ENCODE measurements around the gene PSD2. TPM values are rescaled to one million over a fixed set of nuclear protein-coding genes. Genes with fewer than 3 reads are reported as not detected.

Gene PSD2
- total RNA-seq, 4 donors from 2014 or later: 0.08 to 0.13 (median 0.10) TPM; not detected in 1

DNA sequence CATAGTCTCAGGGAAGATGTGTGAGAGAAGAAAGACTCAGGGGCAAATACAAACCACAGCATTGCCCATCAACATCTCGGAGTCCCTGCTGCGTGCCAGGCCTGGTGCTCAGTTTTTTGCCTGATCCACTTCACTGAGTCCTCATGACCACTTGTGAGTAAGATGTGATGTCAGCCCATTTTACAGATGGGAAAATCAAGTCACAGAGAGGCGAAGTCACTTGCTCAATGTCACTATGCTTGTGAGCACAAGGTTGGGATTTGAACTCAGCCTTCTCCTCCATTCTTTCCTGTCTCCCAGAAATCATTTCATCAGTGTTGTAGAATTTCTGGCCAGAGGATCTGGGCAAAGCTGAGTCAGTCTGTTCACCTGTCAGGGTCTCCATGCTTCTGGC is 34.6 kb upstream of the PSD2 start:
- Histone ChIP-seq H3K27me3 (peaks cover 25% of the 10 kb centered on the region), H3K9me3 (no peaks in the 10 kb centered on the region), H3K36me3 (no peaks in the 10 kb centered on the region), H3K27ac (no peak overlapping the region), H3K4me3 (no peak overlapping the region), H3K4me1 (peaks cover 13% of the 10 kb centered on the region)
- no peak for TF ChIP-seq POLR2AphosphoS5 (IDR thresholded peaks at IDR 0.05)
- TF ChIP-seq, protein P1, sequence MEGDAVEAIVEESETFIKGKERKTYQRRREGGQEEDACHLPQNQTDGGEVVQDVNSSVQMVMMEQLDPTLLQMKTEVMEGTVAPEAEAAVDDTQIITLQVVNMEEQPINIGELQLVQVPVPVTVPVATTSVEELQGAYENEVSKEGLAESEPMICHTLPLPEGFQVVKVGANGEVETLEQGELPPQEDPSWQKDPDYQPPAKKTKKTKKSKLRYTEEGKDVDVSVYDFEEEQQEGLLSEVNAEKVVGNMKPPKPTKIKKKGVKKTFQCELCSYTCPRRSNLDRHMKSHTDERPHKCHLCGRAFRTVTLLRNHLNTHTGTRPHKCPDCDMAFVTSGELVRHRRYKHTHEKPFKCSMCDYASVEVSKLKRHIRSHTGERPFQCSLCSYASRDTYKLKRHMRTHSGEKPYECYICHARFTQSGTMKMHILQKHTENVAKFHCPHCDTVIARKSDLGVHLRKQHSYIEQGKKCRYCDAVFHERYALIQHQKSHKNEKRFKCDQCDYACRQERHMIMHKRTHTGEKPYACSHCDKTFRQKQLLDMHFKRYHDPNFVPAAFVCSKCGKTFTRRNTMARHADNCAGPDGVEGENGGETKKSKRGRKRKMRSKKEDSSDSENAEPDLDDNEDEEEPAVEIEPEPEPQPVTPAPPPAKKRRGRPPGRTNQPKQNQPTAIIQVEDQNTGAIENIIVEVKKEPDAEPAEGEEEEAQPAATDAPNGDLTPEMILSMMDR (IDR thresholded peaks at IDR 0.05): no peak
- TF ChIP-seq EP300 (IDR thresholded peaks at IDR 0.05): no peak
- TF ChIP-seq POLR2A (IDR thresholded peaks at IDR 0.05): no peak
- DNase-seq (ENCODE audit: low spot score in 2 of 2): no peak
- WGBS: 87% methylated on average over 3 of the region's 3 CpGs

DNA sequence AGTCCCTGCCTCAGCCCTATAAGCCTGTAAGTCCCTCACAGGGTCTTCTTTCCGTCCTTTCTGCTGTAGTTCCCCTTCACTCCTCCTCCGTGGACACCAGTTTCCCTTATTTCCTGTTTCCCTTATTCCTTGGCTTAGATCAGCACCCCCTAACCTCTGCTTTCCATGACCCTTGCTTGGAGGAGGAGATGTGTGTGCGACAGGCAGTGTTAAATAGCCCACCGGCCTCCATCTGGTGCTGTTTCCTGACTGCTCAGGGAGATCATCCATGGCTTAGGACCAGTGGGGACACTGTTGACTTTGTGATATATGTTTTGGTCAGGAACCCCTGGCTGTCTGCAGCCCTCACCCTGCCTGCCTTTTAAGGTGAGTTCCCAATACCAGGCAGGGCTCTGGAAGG is 34.1 kb upstream of the PSD2 start:
- Histone ChIP-seq H3K4me1 (peaks cover 10% of the 10 kb centered on the region), H3K27ac (no peak overlapping the region), H3K4me3 (no peak overlapping the region), H3K36me3 (no peaks in the 10 kb centered on the region), H3K27me3 (peaks cover 21% of the 10 kb centered on the region), H3K9me3 (no peaks in the 10 kb centered on the region)
- DNase-seq (ENCODE audit: low spot score in 2 of 2): no peak
- TF ChIP-seq, protein P1 (IDR thresholded peaks at IDR 0.05): no peak
- TF ChIP-seq POLR2A (IDR thresholded peaks at IDR 0.05) (no peak), EP300 (IDR thresholded peaks at IDR 0.05) (no peak), POLR2AphosphoS5 (IDR thresholded peaks at IDR 0.05) (no peak)
- whole genome bisulfite sequencing: 86% methylated on average over 4 of the region's 4 CpGs

DNA sequence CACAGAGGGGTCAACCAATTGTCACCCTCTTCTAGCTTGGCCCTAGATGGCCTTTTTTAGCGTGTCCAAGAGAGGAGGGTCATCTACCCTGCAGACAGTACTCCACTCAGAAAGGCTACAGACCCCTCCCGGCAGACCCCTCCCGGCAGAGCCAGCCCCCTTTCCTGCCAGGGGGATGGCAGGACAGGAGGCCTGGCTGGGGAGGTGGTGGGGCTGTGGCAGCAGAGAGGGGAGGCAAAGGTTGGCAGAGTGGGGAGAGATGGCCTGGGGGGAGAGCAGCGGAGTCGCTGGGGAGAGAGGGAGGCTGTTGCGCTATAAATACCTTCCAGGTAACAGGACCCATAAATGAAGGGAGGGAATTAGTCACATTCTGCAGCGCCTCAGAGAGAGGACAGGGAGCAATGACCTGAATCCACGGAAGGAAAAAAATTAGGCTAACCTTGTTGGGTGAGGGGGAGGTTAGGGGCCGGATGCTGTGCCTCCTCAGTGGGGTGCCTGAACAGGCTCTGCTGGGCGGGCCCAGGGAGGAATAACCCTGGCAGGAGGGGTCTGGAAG is 32.9 kb upstream of the PSD2 start:
- 72% methylated on average over 10 of the region's 10 CpGs for WGBS
- H3K4me3 ChIP-seq: no peak overlapping the region

DNA sequence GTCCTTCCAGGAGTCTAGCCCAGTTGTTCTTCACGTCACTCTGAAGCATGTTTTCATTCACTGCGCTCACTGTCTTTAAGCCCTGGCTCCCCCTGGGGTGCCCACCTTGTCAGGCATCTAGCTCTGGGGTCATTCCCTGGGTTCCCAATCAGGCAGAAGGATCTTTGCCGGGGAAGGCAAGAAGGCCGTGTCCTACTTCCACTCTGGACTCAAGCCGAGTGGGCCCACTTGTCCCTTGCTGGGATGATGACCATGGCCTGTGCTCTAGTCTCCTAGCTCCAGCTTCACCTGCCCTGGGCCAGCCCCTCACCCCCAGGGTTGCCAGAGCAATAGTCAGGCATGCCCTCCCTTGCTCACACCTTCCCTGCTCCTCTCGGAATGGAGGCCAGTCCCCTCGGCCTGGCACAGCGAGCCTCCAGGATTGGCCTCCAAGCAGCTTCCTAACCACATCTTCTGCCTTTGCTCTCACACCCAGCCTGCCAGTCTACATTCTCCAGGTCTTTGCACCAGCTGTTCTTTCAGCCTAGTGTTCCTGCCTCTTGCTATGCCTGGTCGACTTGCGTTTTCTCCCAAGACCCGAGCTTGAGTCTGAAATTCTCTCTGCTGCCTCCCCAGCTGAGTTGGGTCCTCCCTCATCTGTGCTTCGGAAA is 32.2 kb upstream of the PSD2 start:
- Histone ChIP-seq H3K27me3 (peaks cover 16% of the 10 kb centered on the region), H3K4me3 (no peak overlapping the region), H3K4me1 (peaks cover 10% of the 10 kb centered on the region), H3K36me3 (no peaks in the 10 kb centered on the region), H3K27ac (no peak overlapping the region), H3K9me3 (no peaks in the 10 kb centered on the region)
- DNase-seq (ENCODE audit: low spot score in 2 of 2): no peak
- TF ChIP-seq POLR2AphosphoS5 (IDR thresholded peaks at IDR 0.05): no peak
- TF ChIP-seq, protein P1 (IDR thresholded peaks at IDR 0.05): no peak
- no peak for TF ChIP-seq EP300 (IDR thresholded peaks at IDR 0.05)
- TF ChIP-seq POLR2A (IDR thresholded peaks at IDR 0.05): no peak
- WGBS: 77% methylated on average over 9 of the region's 12 CpGs

More for the DNA sequence above, 32.9 kb upstream of the PSD2 start:
- Histone ChIP-seq H3K4me1 (peaks cover 10% of the 10 kb centered on the region), H3K27me3 (peaks cover 16% of the 10 kb centered on the region), H3K36me3 (no peaks in the 10 kb centered on the region), H3K9me3 (no peaks in the 10 kb centered on the region), H3K27ac (no peak overlapping the region)
- TF ChIP-seq EP300 (IDR thresholded peaks at IDR 0.05) (no peak), POLR2A (IDR thresholded peaks at IDR 0.05) (no peak), POLR2AphosphoS5 (IDR thresholded peaks at IDR 0.05) (no peak)
- TF ChIP-seq, protein P1 (IDR thresholded peaks at IDR 0.05): no peak
- DNase-seq (ENCODE audit: low spot score in 2 of 2): no peak

DNA sequence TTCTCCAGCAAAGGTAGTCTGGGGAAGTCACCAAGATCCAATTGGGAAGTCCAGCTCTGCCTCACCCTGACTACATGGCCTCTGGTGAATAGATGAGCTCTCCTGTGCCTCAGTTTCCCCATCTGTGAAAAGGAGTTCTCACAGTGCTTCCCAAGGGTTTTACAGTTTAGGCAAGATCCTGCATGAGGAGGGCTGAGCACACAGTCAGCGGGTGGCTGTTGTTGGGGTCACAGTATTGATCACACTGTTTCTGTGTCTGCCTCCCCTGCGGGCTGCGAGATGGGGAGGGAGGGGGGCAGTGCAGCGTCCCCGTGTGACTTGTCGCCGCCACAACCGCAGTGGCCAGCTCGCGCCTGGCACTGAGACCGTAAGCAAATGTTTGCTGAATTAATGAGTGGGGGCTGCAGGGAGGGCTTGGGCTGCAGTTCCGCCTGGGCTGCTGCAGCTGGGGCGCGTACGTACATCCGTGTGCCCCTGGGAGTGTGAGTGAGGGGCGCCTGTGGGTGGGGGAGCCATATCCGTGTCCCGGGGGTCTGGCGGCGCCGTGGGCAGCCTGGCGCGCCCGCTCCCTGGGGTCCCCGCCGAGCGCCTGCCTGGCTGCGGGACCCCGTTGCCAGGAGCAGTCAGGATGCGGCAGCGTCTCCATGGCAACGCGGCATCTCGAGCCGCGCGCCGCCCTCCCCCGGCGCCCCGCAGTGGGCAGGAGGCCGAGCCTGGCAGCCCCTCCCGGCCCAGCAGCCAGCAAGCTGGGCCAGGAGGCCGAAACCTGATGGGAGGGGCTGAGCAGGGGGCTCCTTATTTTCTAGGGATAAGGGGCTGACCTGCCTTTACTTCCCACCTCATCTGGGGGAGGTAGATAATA is 31.4 kb upstream of the PSD2 start:
- Histone ChIP-seq H3K27me3 (peaks cover 16% of the 10 kb centered on the region), H3K27ac (no peak overlapping the region), H3K4me3 (no peak overlapping the region), H3K36me3 (no peaks in the 10 kb centered on the region), H3K4me1 (peaks cover 10% of the 10 kb centered on the region), H3K9me3 (no peaks in the 10 kb centered on the region)
- TF ChIP-seq POLR2A (IDR thresholded peaks at IDR 0.05) (no peak), POLR2AphosphoS5 (IDR thresholded peaks at IDR 0.05) (no peak), EP300 (IDR thresholded peaks at IDR 0.05) (no peak)
- TF ChIP-seq, protein P1 (IDR thresholded peaks at IDR 0.05): no peak
- no peak for DNase-seq (ENCODE audit: low spot score in 2 of 2)
- 23% methylated on average over 31 of the region's 45 CpGs for WGBS
